HepG2 (cell line): ENCODE data around the gene USP34.

Source experiments
- ARID5B ChIP-seq: IDR thresholded peaks from 2 replicates; pipeline ENCODE4 v1.4.0; 2020; ENCODE audit warnings: mild to moderate bottlenecking, missing genetic modification reagents
- EP300 ChIP-seq, 3 experiments: sonication (generic) in 1 of 3; formaldehyde crosslinking in 1 of 3; IDR thresholded peaks; 2 replicates each; pipeline versions ENCODE4 v1.5.1 to v1.6.1; 2011 to 2020; ENCODE audit warnings: low read depth in 2 of 3, low read length in 2 of 3, borderline replicate concordance in 1 of 3, improper control_type of control experiment in 1 of 3, mild to moderate bottlenecking in 1 of 3, missing genetic modification reagents in 1 of 3, moderate library complexity in 1 of 3
- PAX8 ChIP-seq: sonication (generic); formaldehyde crosslinking; IDR thresholded peaks from 2 replicates; pipeline ENCODE4 v1.8.0; 2022; ENCODE audit warnings: mild to moderate bottlenecking, missing genetic modification reagents, borderline replicate concordance
- ZNF138 ChIP-seq: sonication (generic); formaldehyde crosslinking; IDR thresholded peaks from 2 replicates; pipeline ENCODE4 v1.5.0; 2020; ENCODE audit warnings: mild to moderate bottlenecking, low read depth, missing genetic modification reagents

GRCh38 chr2:61210332-61210981, 260.4 kb downstream of the USP34 start:
- TF ChIP-seq ZNF138 (CRISPR knock-in tag): no peak
- no peak for TF ChIP-seq EP300 (IDR thresholded peaks at IDR 0.05; ENCODE audit: low read depth in 2 of 2, low read length in 2 of 2)
- no peak for TF ChIP-seq EP300 (CRISPR knock-in tag; IDR thresholded peaks at IDR 0.05; ENCODE audit: borderline replicate concordance)
- TF ChIP-seq ARID5B: no peak
- TF ChIP-seq PAX8 (CRISPR knock-in tag): no peak
